Fibroblast of lung (primary cell): ENCODE measurements around the gene GRIK4. TPM values are rescaled to one million over a fixed set of nuclear protein-coding genes. Genes with fewer than 3 reads are reported as not detected.

Experiments
- DNase-seq, 2 donors: peaks; one replicate each; pipeline versions ENCODE4 v3.0.0 to v3.0.0-alpha.2; 2010; ENCODE audit warnings: low read depth in 2 of 2
- H2AFZ ChIP-seq: 2 replicates; pipeline ENCODE4 v1.5.1; 2012; ENCODE audit warnings: low read length, control low read depth, inconsistent platforms
- H3K27ac ChIP-seq: 2 replicates; pipeline ENCODE4 v1.5.1; 2011; ENCODE audit warnings: low read length, control low read depth; ENCODE audit not compliant: insufficient read depth
- H3K27me3 ChIP-seq: 2 replicates; pipeline ENCODE4 v1.5.1; 2011; ENCODE audit warnings: mild to moderate bottlenecking, low read length; ENCODE audit not compliant: control insufficient read depth, insufficient read depth
- H3K36me3 ChIP-seq: 2 replicates; pipeline ENCODE4 v1.5.1; 2011; ENCODE audit warnings: low read length; ENCODE audit not compliant: control insufficient read depth, insufficient read depth
- H3K4me1 ChIP-seq: 2 replicates; pipeline ENCODE4 v1.5.1; 2011; ENCODE audit warnings: low read length; ENCODE audit not compliant: control insufficient read depth, insufficient read depth; ENCODE audit errors: extremely low read depth
- H3K4me2 ChIP-seq: 2 replicates; pipeline ENCODE4 v1.5.1; 2011; ENCODE audit warnings: low read length, control low read depth; ENCODE audit not compliant: insufficient read depth; ENCODE audit errors: extremely low read depth
- H3K4me3 ChIP-seq, 4 experiments: fragments of 200-600 bp in 1 of 4; sonication (generic) in 1 of 4; replicated peaks in 1 of 4; 2 replicates each; pipeline ENCODE4 v1.5.1; 2011 to 2016; ENCODE audit warnings: low read length in 4 of 4, low read depth in 3 of 4, mild to moderate bottlenecking in 3 of 4, control low read depth in 2 of 4, inconsistent platforms in 1 of 4, mixed read lengths in 1 of 4; ENCODE audit not compliant: insufficient read depth in 1 of 4; ENCODE audit errors: control extremely low read depth in 1 of 4
- H3K79me2 ChIP-seq: 2 replicates; pipeline ENCODE4 v1.5.1; 2012; ENCODE audit warnings: mild to moderate bottlenecking, low read length, inconsistent platforms; ENCODE audit not compliant: control insufficient read depth, insufficient read depth
- H3K9ac ChIP-seq: 2 replicates; pipeline ENCODE4 v1.5.1; 2011; ENCODE audit warnings: mild to moderate bottlenecking, low read length, control low read depth; ENCODE audit not compliant: insufficient read depth
- H3K9me3 ChIP-seq: 2 replicates; pipeline ENCODE4 v1.5.1; 2012; ENCODE audit warnings: low read depth, low read length; ENCODE audit not compliant: control insufficient read depth, insufficient read depth
- H4K20me1 ChIP-seq: 2 replicates; pipeline ENCODE4 v1.5.1; 2011; ENCODE audit warnings: low read length; ENCODE audit not compliant: control insufficient read depth, insufficient read depth; ENCODE audit errors: extremely low read depth
- CTCF ChIP-seq, 2 donors: IDR thresholded peaks in 1 of 2; conservative IDR thresholded peaks in 1 of 2; 1 replicate in 1 of 2; 2 replicates in 1 of 2; pipeline ENCODE4 v1.5.1; 2011 to 2012; ENCODE audit warnings: low read length in 2 of 2, control low read depth in 1 of 2, inconsistent platforms in 1 of 2, low read depth in 1 of 2, mild to moderate bottlenecking in 1 of 2
- EZH2 ChIP-seq: IDR thresholded peaks from 2 replicates; pipeline ENCODE4 v1.5.1; 2012; ENCODE audit warnings: low read length, control low read depth, mild to moderate bottlenecking; ENCODE audit errors: missing control alignments
- polyA plus RNA-seq, 2 donors: library from polyadenylated mRNA; depleted of rRNA in 1 of 2; stranded (reverse) in 1 of 2; unstranded in 1 of 2; fragments of >200 nt; gene quantifications; 2 replicates each; pipeline ENCODE4 v1.2.1, GENCODE V29; 2011 to 2012; ENCODE audit warnings: missing spikeins in 1 of 2
- total RNA-seq: library from RNA; depleted of rRNA; stranded (reverse); fragments of >200 nt; gene quantifications from 2 replicates; pipeline ENCODE4 v1.2.1, GENCODE V29; 2014

The GRIK4 gene
- total and polyA plus RNA-seq, 2 donors (not counting 1 experiment from before 2014, with no cell fraction given) = 0.17 to 1.5 TPM

- Histone ChIP-seq H4K20me1 (no peaks in the 10 kb centered on the region), H3K27me3 (no peaks in the 10 kb centered on the region), H3K4me1 (no peaks in the 10 kb centered on the region), H3K9me3 (no peaks in the 10 kb centered on the region), H2AFZ (no peak overlapping the region), H3K27ac (no peak overlapping the region), H3K9ac (no peak overlapping the region), H3K4me3 (no peak overlapping the region), H3K36me3 (no peaks in the 10 kb centered on the region), H3K4me2 (no peak overlapping the region), H3K79me2 (no peaks in the 10 kb centered on the region)
- no peak for DNase-seq
- TF ChIP-seq EZH2 (no peak), CTCF (conservative IDR thresholded peaks at IDR 0.05 in 1 of 2, IDR thresholded peaks at IDR 0.05 in 1 of 2; ENCODE audit: low read depth in 1 of 2, low read length in 2 of 2) (no peak)
These were observed 206.6 kb downstream of the GRIK4 start for GRCh38 chr11:120718171-120718570.

- H3K9me3 ChIP-seq = no peaks in the 10 kb centered on the region
- DNase-seq = no peak
- H3K79me2 ChIP-seq = no peaks in the 10 kb centered on the region
- H2AFZ ChIP-seq = no peak overlapping the region
- no peaks in the 10 kb centered on the region for H4K20me1 ChIP-seq
- H3K4me3 ChIP-seq = no peak overlapping the region
- H3K4me2 ChIP-seq = no peak overlapping the region
- no peaks in the 10 kb centered on the region for H3K4me1 ChIP-seq
- no peaks in the 10 kb centered on the region for H3K27me3 ChIP-seq
- TF ChIP-seq EZH2 (no peak), CTCF (conservative IDR thresholded peaks at IDR 0.05 in 1 of 2, IDR thresholded peaks at IDR 0.05 in 1 of 2; ENCODE audit: low read depth in 1 of 2, low read length in 2 of 2) (no peak)
- H3K9ac ChIP-seq = no peak overlapping the region
- no peaks in the 10 kb centered on the region for H3K36me3 ChIP-seq
- no peak overlapping the region for H3K27ac ChIP-seq
These were observed 207.8 kb downstream of the GRIK4 start for GRCh38 chr11:120719348-120719747.

- H3K9me3 ChIP-seq = no peaks in the 10 kb centered on the region
- H3K4me1 ChIP-seq = no peaks in the 10 kb centered on the region
- TF ChIP-seq CTCF (conservative IDR thresholded peaks at IDR 0.05 in 1 of 2, IDR thresholded peaks at IDR 0.05 in 1 of 2; ENCODE audit: low read depth in 1 of 2, low read length in 2 of 2) (no peak), EZH2 (no peak)
- H3K4me3 ChIP-seq = no peak overlapping the region
- H2AFZ ChIP-seq = no peak overlapping the region
- no peak overlapping the region for H3K4me2 ChIP-seq
- no peaks in the 10 kb centered on the region for H4K20me1 ChIP-seq
- no peaks in the 10 kb centered on the region for H3K27me3 ChIP-seq
- H3K27ac ChIP-seq = no peak overlapping the region
- no peak overlapping the region for H3K9ac ChIP-seq
- no peak for DNase-seq
- no peaks in the 10 kb centered on the region for H3K79me2 ChIP-seq
- no peaks in the 10 kb centered on the region for H3K36me3 ChIP-seq
These were observed 209.2 kb downstream of the GRIK4 start for GRCh38 chr11:120720760-120721159.
